HEK293 (cell line): Measurements from ENCODE around the gene THY1.
A peak's percentile ranks its signal among the peaks of the same experiment; 100 is the strongest.

Source experiments
- CTCF ChIA-PET: fragments of 350-600 bp; formaldehyde crosslinking; extraction: SDS; loops from one replicate; lab custom pipeline; 2021; ENCODE audit warnings: antibody characterized with exemption; lab: Yijun Ruan, JAX
- POLR2A ChIA-PET: fragments of 300-600 bp; formaldehyde crosslinking; extraction: SDS; loops from one replicate; lab custom pipeline; 2020; ENCODE audit warnings: antibody characterized with exemption, inconsistent platforms; lab: Yijun Ruan, JAX
- H3K27ac ChIP-seq: fragments of 200-500 bp; sonication (Bioruptor generic); 2 replicates; pipeline ENCODE4 v1.5.1; 2014; ENCODE audit warnings: low read depth, low read length, control low read depth, inconsistent platforms; ENCODE audit errors: extremely low read depth
- H3K36me3 ChIP-seq, 2 experiments: fragments of 200-500 bp in 1 of 2; sonication (Bioruptor generic) in 1 of 2; 1 replicate in 1 of 2; 2 replicates in 1 of 2; pipeline ENCODE4 v1.5.1; 2014 to 2017; ENCODE audit warnings: inconsistent platforms in 2 of 2, low read length in 2 of 2; ENCODE audit not compliant: control insufficient read depth in 2 of 2, insufficient read depth in 1 of 2
- H3K4me1 ChIP-seq: fragments of 200-500 bp; sonication (Bioruptor generic); 2 replicates; pipeline ENCODE4 v1.5.1; 2014; ENCODE audit warnings: mild to moderate bottlenecking, low read length, inconsistent platforms; ENCODE audit not compliant: control insufficient read depth, insufficient read depth
- H3K4me3 ChIP-seq: 2 replicates; pipeline ENCODE4 v1.5.1; 2011; ENCODE audit warnings: low read depth, mild to moderate bottlenecking, control low read depth, low read length, moderate library complexity
- H3K9me3 ChIP-seq: fragments of 200-500 bp; sonication (Bioruptor generic); 2 replicates; pipeline ENCODE4 v1.5.1; 2014; ENCODE audit warnings: low read depth, low read length, inconsistent platforms; ENCODE audit not compliant: control insufficient read depth, insufficient read depth
- GFI1B ChIP-seq: fragments of 450-650 bp; formaldehyde crosslinking; IDR thresholded peaks from 2 replicates; pipeline ENCODE4 v1.5.1; 2016; ENCODE audit warnings: missing biosample characterization, missing genetic modification characterization
- ZBTB1 ChIP-seq: fragments of 450-650 bp; formaldehyde crosslinking; IDR thresholded peaks from 2 replicates; pipeline ENCODE4 v1.5.1; 2016; ENCODE audit warnings: missing biosample characterization, missing genetic modification characterization
- ZFHX2 ChIP-seq: fragments of 450-650 bp; formaldehyde crosslinking; conservative IDR thresholded peaks from 2 replicates; pipeline ENCODE4 v1.5.1; 2016; ENCODE audit warnings: missing biosample characterization, missing genetic modification characterization
- ZFP3 ChIP-seq: fragments of 450-650 bp; formaldehyde crosslinking; IDR thresholded peaks from 2 replicates; pipeline ENCODE4 v1.5.1; 2016; ENCODE audit warnings: low read depth, missing biosample characterization, missing genetic modification characterization
- ZNF132 ChIP-seq: fragments of 450-650 bp; formaldehyde crosslinking; IDR thresholded peaks from 2 replicates; pipeline ENCODE4 v1.5.1; 2017; ENCODE audit warnings: missing biosample characterization, missing genetic modification characterization, borderline replicate concordance
- ZNF140 ChIP-seq: fragments of 450-650 bp; formaldehyde crosslinking; IDR thresholded peaks from 2 replicates; pipeline ENCODE4 v1.5.1; 2016; ENCODE audit warnings: missing biosample characterization, missing genetic modification characterization
- ZNF184 ChIP-seq: fragments of 450-650 bp; IDR thresholded peaks from 2 replicates; pipeline ENCODE4 v1.5.1; 2018; ENCODE audit warnings: missing biosample characterization, mild to moderate bottlenecking, missing genetic modification characterization
- ZNF214 ChIP-seq: fragments of 450-650 bp; formaldehyde crosslinking; IDR thresholded peaks from 2 replicates; pipeline ENCODE4 v1.5.1; 2017; ENCODE audit warnings: missing biosample characterization, mild to moderate bottlenecking, missing genetic modification characterization, borderline replicate concordance
- ZNF341 ChIP-seq: fragments of 450-650 bp; formaldehyde crosslinking; IDR thresholded peaks from 2 replicates; pipeline ENCODE4; 2016; ENCODE audit warnings: low read depth, missing biosample characterization, missing genetic modification characterization
- ZNF433 ChIP-seq: fragments of 450-650 bp; formaldehyde crosslinking; IDR thresholded peaks from 2 replicates; pipeline ENCODE4 v1.5.1; 2016; ENCODE audit warnings: missing biosample characterization, missing genetic modification characterization, low read depth
- ZNF544 ChIP-seq: fragments of 450-650 bp; formaldehyde crosslinking; IDR thresholded peaks from 2 replicates; pipeline ENCODE4 v1.5.0; 2017; ENCODE audit warnings: missing biosample characterization, missing genetic modification characterization
- ZNF596 ChIP-seq: fragments of 450-650 bp; IDR thresholded peaks from 2 replicates; pipeline ENCODE4 v1.5.0; 2018; ENCODE audit warnings: missing biosample characterization, mild to moderate bottlenecking, missing genetic modification characterization, moderate library complexity
- ZNF654 ChIP-seq: fragments of 450-650 bp; formaldehyde crosslinking; IDR thresholded peaks from 2 replicates; pipeline ENCODE4 v1.5.1; 2016; ENCODE audit warnings: low read depth, missing biosample characterization, missing genetic modification characterization
- ZNF792 ChIP-seq: fragments of 450-650 bp; formaldehyde crosslinking; IDR thresholded peaks from 2 replicates; pipeline ENCODE4 v1.5.1; 2016; ENCODE audit warnings: missing biosample characterization, missing genetic modification characterization
- ZSCAN23 ChIP-seq: fragments of 450-650 bp; formaldehyde crosslinking; IDR thresholded peaks from 2 replicates; pipeline ENCODE4 v1.5.1; 2016; ENCODE audit warnings: missing biosample characterization, missing genetic modification characterization
- TF ChIP-seq, protein P1 (sequence below): fragments of 450-650 bp; formaldehyde crosslinking; IDR thresholded peaks from 2 replicates; pipeline ENCODE4 v1.5.1; 2017; ENCODE audit warnings: missing biosample characterization, missing genetic modification characterization
- TF ChIP-seq, protein P2 (sequence below): fragments of 450-650 bp; IDR thresholded peaks from 2 replicates; pipeline ENCODE4 v1.5.1; 2018; ENCODE audit warnings: missing biosample characterization, mild to moderate bottlenecking, missing genetic modification characterization

Gene THY1

DNA sequence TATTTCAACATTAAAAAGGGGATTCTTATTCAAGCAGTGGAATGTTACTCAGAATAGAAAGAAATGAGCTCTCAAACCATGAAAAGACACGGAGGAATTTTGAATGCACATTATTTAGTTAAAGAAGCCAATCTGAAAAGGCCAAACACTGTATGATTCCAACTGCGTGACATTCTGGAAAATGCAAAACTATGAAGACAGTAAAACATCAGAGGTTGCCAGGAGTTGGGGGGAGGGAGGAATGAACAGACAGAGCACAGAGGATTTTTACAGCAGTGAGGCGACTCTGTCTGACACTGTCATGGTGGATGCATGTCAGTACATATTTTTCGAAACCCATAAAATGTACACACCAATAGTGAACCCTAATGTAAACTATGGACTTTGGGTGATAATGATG lies 22.9 kb upstream of the THY1 start (continued):
- TF ChIP-seq, protein P1, sequence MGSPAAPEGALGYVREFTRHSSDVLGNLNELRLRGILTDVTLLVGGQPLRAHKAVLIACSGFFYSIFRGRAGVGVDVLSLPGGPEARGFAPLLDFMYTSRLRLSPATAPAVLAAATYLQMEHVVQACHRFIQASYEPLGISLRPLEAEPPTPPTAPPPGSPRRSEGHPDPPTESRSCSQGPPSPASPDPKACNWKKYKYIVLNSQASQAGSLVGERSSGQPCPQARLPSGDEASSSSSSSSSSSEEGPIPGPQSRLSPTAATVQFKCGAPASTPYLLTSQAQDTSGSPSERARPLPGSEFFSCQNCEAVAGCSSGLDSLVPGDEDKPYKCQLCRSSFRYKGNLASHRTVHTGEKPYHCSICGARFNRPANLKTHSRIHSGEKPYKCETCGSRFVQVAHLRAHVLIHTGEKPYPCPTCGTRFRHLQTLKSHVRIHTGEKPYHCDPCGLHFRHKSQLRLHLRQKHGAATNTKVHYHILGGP (tag by site-specific recombination) = no peak
- TF ChIP-seq ZNF184 (tag by site-specific recombination) (no peak), ZNF654 (tag by site-specific recombination) (no peak), ZFHX2 (tag by site-specific recombination) (no peak), ZNF544 (tag by site-specific recombination) (no peak), ZNF140 (tag by site-specific recombination) (no peak)
- TF ChIP-seq, protein P2, sequence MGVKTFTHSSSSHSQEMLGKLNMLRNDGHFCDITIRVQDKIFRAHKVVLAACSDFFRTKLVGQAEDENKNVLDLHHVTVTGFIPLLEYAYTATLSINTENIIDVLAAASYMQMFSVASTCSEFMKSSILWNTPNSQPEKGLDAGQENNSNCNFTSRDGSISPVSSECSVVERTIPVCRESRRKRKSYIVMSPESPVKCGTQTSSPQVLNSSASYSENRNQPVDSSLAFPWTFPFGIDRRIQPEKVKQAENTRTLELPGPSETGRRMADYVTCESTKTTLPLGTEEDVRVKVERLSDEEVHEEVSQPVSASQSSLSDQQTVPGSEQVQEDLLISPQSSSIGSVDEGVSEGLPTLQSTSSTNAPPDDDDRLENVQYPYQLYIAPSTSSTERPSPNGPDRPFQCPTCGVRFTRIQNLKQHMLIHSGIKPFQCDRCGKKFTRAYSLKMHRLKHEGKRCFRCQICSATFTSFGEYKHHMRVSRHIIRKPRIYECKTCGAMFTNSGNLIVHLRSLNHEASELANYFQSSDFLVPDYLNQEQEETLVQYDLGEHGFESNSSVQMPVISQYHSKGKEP (tag by site-specific recombination) = no peak

DNA sequence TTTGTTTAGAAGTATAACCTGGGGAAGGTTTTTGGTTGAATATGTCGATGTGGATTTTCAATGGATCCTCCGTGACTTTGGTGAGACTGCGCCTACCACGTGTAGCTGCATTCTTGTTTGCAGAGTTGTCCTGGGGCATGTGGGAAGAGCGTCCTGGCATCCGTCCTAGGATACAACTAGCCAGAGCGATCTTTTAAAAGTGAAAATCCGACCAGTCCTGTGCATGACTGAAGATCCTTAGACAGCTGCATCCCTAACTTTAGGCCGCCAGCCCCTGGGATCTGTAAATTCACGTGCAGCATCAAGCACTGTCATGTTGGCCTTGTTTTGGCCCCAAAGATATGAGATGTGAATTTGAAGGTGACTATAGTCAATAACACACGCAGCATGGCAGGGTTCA lies 22.4 kb upstream of the THY1 start:
- no peaks in the 10 kb centered on the region for H3K9me3 ChIP-seq
- TF ChIP-seq ZNF792 (tag by site-specific recombination) (no peak), ZNF596 (tag by site-specific recombination) (no peak), ZNF132 (tag by site-specific recombination) (no peak), GFI1B (no peak), ZFHX2 (tag by site-specific recombination) (no peak), ZNF433 (tag by site-specific recombination) (no peak)
- TF ChIP-seq, all 188 proteins: peak for 0
- CTCF ChIA-PET = interaction anchor here (0.7 kb wide), 1 partner anchor 240 kb away, joined by 3 read pairs; the partner anchor contains the start of gene CBL
- no peaks in the 10 kb centered on the region for H3K36me3 ChIP-seq
- no peak overlapping the region for H3K4me3 ChIP-seq
- H3K27ac ChIP-seq = no peak overlapping the region
- POLR2A ChIA-PET = no interaction called here
- H3K4me1 ChIP-seq = no peaks in the 10 kb centered on the region

DNA sequence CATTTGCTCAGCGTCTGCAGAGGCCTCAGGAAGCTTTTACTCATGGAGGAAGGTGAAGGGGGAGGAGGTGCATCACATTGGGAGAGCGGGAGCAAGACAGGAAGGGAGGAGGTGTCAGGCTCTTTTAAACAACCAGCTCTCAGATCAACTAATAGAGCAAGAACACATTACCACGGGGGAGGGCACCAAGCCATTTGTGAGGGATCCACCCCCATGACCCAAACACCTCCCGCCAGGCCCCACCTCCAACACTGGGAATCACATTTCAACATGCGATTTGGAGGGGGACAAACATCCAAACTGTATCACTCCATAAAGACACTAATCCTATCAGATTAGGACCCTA lies 18.9 kb upstream of the THY1 start:
- POLR2A ChIA-PET = no interaction called here
- H3K9me3 ChIP-seq = no peaks in the 10 kb centered on the region
- TF ChIP-seq ZNF341 (tag by site-specific recombination) (peak; percentile 39; the same call in 1 of the 2 replicates), ZSCAN23 (tag by site-specific recombination) (no peak), ZFP3 (tag by site-specific recombination) (no peak)
- TF ChIP-seq, all 188 proteins: peak for 1
- Histone ChIP-seq H3K36me3 (no peaks in the 10 kb centered on the region), H3K4me3 (no peak overlapping the region), H3K27ac (no peak overlapping the region), H3K4me1 (no peaks in the 10 kb centered on the region)
- CTCF ChIA-PET = interaction anchor here (0.8 to 1.4 kb wide), 2 partner anchors 61 to 68 kb away, joined by 3 read pairs; no protein-coding TSS in a partner anchor

DNA sequence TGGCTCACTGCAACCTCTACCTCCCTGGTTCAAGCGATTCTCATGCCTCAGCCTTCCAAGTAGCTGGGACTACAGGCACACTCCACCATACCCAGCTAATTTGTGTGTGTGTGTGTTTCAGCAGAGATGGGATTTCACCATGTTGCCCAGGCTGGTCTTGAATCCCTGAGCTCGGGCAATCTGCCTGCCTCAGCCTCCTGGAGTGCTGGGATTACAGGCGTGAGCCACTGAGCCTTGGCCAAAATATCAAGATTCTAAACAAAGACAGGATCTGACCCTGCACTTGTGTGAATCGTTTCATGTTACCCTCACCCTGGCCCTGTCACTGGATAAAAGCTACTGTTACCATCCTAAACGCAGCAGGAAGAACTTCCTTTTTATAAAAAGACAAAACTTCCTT lies 15.6 kb upstream of the THY1 start:
- H3K27ac ChIP-seq = no peak overlapping the region
- ChIA-PET POLR2A (no interaction called here), CTCF (interaction anchor here (0.9 kb wide), 1 partner anchor 36 kb away, joined by 3 read pairs; no protein-coding TSS in a partner anchor)
- H3K36me3 ChIP-seq = no peaks in the 10 kb centered on the region
- H3K4me1 ChIP-seq = no peaks in the 10 kb centered on the region
- no peaks in the 10 kb centered on the region for H3K9me3 ChIP-seq
- TF ChIP-seq ZNF214 (no peak), ZBTB1 (tag by site-specific recombination) (no peak)
- no peak overlapping the region for H3K4me3 ChIP-seq
